GM19438 (cell line): ENCODE results near the gene PTPRE.
"Not testable (repeated sequence)": the region's sequence is repeated elsewhere in the genome, so short reads cannot be mapped to it uniquely, and the experiment has no call there.

Experiments
- ATAC-seq: cut with Tn5 transposase; IDR thresholded peaks from one replicate; pipeline ENCODE4 v1.9.1; 2021; ENCODE audit warnings: low read depth; ENCODE audit not compliant: unreplicated experiment

PTPRE gene

GRCh38 chr10:128086003-128086863 lies 179.3 kb downstream of the PTPRE start:
- no peak for ATAC-seq

GRCh38 chr10:128087146-128087883 lies 180.4 kb downstream of the PTPRE start:
- ATAC-seq, result no peak

- ATAC-seq, result no peak
Observed at GRCh38 chr10:128087884-128088709, 181.2 kb downstream of the PTPRE start.

GRCh38 chr10:128091636-128092210 lies 184.8 kb downstream of the PTPRE start:
- ATAC-seq, result no peak

GRCh38 chr10:128092454-128092853 lies 185.6 kb downstream of the PTPRE start:
- no peak for ATAC-seq

GRCh38 chr10:128094596-128094995 lies 187.7 kb downstream of the PTPRE start:
- ATAC-seq, result not testable (repeated sequence)

GRCh38 chr10:128095027-128095752 lies 188.3 kb downstream of the PTPRE start:
- ATAC-seq, result no peak

- no peak for ATAC-seq
Observed at GRCh38 chr10:128095753-128096469, 189.0 kb downstream of the PTPRE start.

GRCh38 chr10:128096486-128097199 lies 189.7 kb downstream of the PTPRE start:
- ATAC-seq, result no peak

- ATAC-seq, result no peak
Observed at GRCh38 chr10:128097783-128098182, 190.9 kb downstream of the PTPRE start.

- ATAC-seq, result no peak
Observed at GRCh38 chr10:128098631-128099030, 191.7 kb downstream of the PTPRE start.

GRCh38 chr10:128099901-128100300 lies 193.0 kb downstream of the PTPRE start:
- ATAC-seq, result no peak

GRCh38 chr10:128101901-128102300 lies 195.0 kb downstream of the PTPRE start:
- ATAC-seq, result no peak

GRCh38 chr10:128102480-128103228 lies 195.8 kb downstream of the PTPRE start:
- no peak for ATAC-seq

- no peak for ATAC-seq
Observed at GRCh38 chr10:128103229-128103714, 196.4 kb downstream of the PTPRE start.

GRCh38 chr10:128105383-128105782 lies 198.5 kb downstream of the PTPRE start:
- ATAC-seq, result no peak

- ATAC-seq, result no peak
Observed at GRCh38 chr10:128109707-128110106, 202.8 kb downstream of the PTPRE start.

GRCh38 chr10:128110339-128110738 lies 203.4 kb downstream of the PTPRE start:
- no peak for ATAC-seq
